ENCODE data around the gene MLIP. TPM values are rescaled to one million over a fixed set of nuclear protein-coding genes. Genes with fewer than 3 reads are reported as not detected.

The MLIP gene
- total and polyA plus RNA-seq, 2 of the 13 experiments (the other 11 are each of a cell fraction or from before 2014, with no cell fraction given): 0.08 to 0.33 TPM

DNA sequence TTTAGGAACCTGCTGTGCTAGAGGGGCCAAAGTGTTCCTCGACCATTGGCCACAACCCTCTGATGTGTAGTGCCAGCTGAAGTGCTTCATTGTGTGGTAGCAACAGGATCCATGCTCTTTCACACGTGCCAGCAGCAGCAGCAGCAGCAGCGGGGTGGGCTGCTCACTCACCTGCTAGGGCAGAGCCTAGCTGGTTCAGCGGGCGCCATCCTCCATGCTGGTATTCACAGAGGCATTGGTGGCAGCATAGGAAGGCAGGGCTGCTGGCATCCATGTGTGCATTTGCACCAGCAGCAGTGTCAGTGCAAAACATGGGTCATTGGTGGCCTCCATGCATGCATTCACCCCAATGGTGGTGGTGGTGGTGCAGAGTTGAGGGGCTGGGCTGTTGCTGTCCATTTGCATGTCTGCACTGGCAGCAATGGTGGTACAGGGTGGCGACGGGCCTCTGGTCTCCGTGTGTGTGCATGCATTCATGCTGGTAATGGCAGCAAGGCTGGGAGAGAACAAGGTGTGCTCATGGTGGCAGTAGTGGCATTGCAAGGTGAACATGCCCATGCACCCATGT lies 183.8 kb downstream of the MLIP start:
- intact Hi-C loops (cut with micrococcal nuclease; ENCODE audit: unreplicated experiment) (no loop called here), in situ Hi-C loops (cut with HindIII; ENCODE audit: extremely low pct_ligation_motif_present, low pct_unique_long_range_greater_than_20kb) (no loop called here)
- ATAC-seq: no peak
- ChIA-PET POLR2A (no interaction called here), CTCF (ENCODE audit: low intra/inter-chr PET ratio, low total read pairs) (no interaction called here)
- BruUV-seq (replicated peaks): no TSS peak
- Histone ChIP-seq H3K4me2 (ENCODE audit: low read depth, low read length) (no peak overlapping the region), H3K36me3 (replicated peaks in 1 of 2; ENCODE audit: control insufficient read depth in 1 of 2, insufficient read depth in 2 of 2, low read length in 2 of 2) (no peaks in the 10 kb centered on the region), H3K27ac (ENCODE audit: extremely low read length, insufficient read depth, low read length) (no peak overlapping the region), H3K27me3 (ENCODE audit: control insufficient read depth in 1 of 2, insufficient read depth in 2 of 2, low read length in 2 of 2) (no peaks in the 10 kb centered on the region), H3K4me3 (replicated peaks in 1 of 3; ENCODE audit: insufficient read depth in 1 of 3, low read depth in 2 of 3, low read length in 3 of 3) (no peak overlapping the region), H3K9ac (ENCODE audit: insufficient read depth, low read depth, low read length) (no peak overlapping the region), H4K20me1 (ENCODE audit: insufficient read depth, low read length) (no peaks in the 10 kb centered on the region), H2AFZ (ENCODE audit: low read length) (no peak overlapping the region), H3K79me2 (ENCODE audit: insufficient read depth, low read length) (no peaks in the 10 kb centered on the region), H3K4me1 (ENCODE audit: insufficient read depth, low read length) (no peaks in the 10 kb centered on the region), H3K9me3 (ENCODE audit: low read length) (no peaks in the 10 kb centered on the region)
- 26% methylated on average over 8 of the region's 8 CpGs for WGBS (ENCODE audit: low lambda C conversion rate)
- DNase-seq (ENCODE audit: low spot score): no peak
- TF ChIP-seq HNRNPK (IDR thresholded peaks at IDR 0.05; ENCODE audit: low read depth, low read length, poor library complexity, severe bottlenecking): no peak
- TF ChIP-seq CBX2 (IDR thresholded peaks at IDR 0.05; ENCODE audit: low read depth, low read length): no peak
- TF ChIP-seq CBX2 (CRISPR knock-in tag; IDR thresholded peaks at IDR 0.05; ENCODE audit: low read depth): no peak
- TF ChIP-seq ZNF7 (CRISPR knock-in tag; IDR thresholded peaks at IDR 0.05): no peak
- TF ChIP-seq, protein P1, sequence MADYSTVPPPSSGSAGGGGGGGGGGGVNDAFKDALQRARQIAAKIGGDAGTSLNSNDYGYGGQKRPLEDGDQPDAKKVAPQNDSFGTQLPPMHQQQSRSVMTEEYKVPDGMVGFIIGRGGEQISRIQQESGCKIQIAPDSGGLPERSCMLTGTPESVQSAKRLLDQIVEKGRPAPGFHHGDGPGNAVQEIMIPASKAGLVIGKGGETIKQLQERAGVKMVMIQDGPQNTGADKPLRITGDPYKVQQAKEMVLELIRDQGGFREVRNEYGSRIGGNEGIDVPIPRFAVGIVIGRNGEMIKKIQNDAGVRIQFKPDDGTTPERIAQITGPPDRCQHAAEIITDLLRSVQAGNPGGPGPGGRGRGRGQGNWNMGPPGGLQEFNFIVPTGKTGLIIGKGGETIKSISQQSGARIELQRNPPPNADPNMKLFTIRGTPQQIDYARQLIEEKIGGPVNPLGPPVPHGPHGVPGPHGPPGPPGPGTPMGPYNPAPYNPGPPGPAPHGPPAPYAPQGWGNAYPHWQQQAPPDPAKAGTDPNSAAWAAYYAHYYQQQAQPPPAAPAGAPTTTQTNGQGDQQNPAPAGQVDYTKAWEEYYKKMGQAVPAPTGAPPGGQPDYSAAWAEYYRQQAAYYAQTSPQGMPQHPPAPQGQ (CRISPR knock-in tag; IDR thresholded peaks at IDR 0.05; ENCODE audit: borderline replicate concordance): no peak
- no peak for TF ChIP-seq GZF1 (CRISPR knock-in tag; IDR thresholded peaks at IDR 0.05)
- TF ChIP-seq, protein P2, sequence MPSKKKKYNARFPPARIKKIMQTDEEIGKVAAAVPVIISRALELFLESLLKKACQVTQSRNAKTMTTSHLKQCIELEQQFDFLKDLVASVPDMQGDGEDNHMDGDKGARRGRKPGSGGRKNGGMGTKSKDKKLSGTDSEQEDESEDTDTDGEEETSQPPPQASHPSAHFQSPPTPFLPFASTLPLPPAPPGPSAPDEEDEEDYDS (CRISPR knock-in tag; IDR thresholded peaks at IDR 0.05): no peak
- TF ChIP-seq, protein P3, sequence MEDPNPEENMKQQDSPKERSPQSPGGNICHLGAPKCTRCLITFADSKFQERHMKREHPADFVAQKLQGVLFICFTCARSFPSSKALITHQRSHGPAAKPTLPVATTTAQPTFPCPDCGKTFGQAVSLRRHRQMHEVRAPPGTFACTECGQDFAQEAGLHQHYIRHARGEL (CRISPR knock-in tag; IDR thresholded peaks at IDR 0.05): no peak
- TF ChIP-seq ZNF670 (CRISPR knock-in tag; IDR thresholded peaks at IDR 0.05; ENCODE audit: borderline replicate concordance): no peak
- no peak for TF ChIP-seq DR1 (CRISPR knock-in tag; IDR thresholded peaks at IDR 0.05)
- TF ChIP-seq ZNF547 (CRISPR knock-in tag; IDR thresholded peaks at IDR 0.05): no peak
- TF ChIP-seq FOXK2 (IDR thresholded peaks at IDR 0.05): no peak
- TF ChIP-seq ASH2L (IDR thresholded peaks at IDR 0.05; ENCODE audit: insufficient read length, low read depth, low read length): no peak
- no peak for TF ChIP-seq SP5 (CRISPR knock-in tag; IDR thresholded peaks at IDR 0.05; ENCODE audit: borderline replicate concordance, low read depth)
- no peak for TF ChIP-seq POLR2AphosphoS2 (IDR thresholded peaks at IDR 0.05; ENCODE audit: low read depth, low read length)
- TF ChIP-seq ETV6 (CRISPR knock-in tag; conservative IDR thresholded peaks at IDR 0.05): no peak
- TF ChIP-seq RFXANK (CRISPR knock-in tag; IDR thresholded peaks at IDR 0.05): no peak
- TF ChIP-seq, protein P4, sequence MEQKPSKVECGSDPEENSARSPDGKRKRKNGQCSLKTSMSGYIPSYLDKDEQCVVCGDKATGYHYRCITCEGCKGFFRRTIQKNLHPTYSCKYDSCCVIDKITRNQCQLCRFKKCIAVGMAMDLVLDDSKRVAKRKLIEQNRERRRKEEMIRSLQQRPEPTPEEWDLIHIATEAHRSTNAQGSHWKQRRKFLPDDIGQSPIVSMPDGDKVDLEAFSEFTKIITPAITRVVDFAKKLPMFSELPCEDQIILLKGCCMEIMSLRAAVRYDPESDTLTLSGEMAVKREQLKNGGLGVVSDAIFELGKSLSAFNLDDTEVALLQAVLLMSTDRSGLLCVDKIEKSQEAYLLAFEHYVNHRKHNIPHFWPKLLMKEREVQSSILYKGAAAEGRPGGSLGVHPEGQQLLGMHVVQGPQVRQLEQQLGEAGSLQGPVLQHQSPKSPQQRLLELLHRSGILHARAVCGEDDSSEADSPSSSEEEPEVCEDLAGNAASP (CRISPR knock-in tag; IDR thresholded peaks at IDR 0.05; ENCODE audit: borderline replicate concordance): no peak
- no peak for TF ChIP-seq ZNF746 (CRISPR knock-in tag; IDR thresholded peaks at IDR 0.05)
- no peak for TF ChIP-seq BCL6 (CRISPR knock-in tag; IDR thresholded peaks at IDR 0.05)
- no peak for FAIRE-seq
